Endodermal cell (in vitro differentiated cells): ENCODE results near the gene AEBP1. TPM values are rescaled to one million over a fixed set of nuclear protein-coding genes. Genes with fewer than 3 reads are reported as not detected.

Experiments
- DNase-seq: peaks from one replicate; pipeline ENCODE4 v3.0.0-alpha.2; 2017
- H3K27ac ChIP-seq: 2 replicates; pipeline ENCODE4 v1.5.1; 2013; ENCODE audit warnings: mild to moderate bottlenecking, low read depth, low read length, moderate library complexity
- H3K27me3 ChIP-seq: 2 replicates; pipeline ENCODE4 v1.6.1; 2013; ENCODE audit warnings: mild to moderate bottlenecking, low read length, moderate library complexity; ENCODE audit not compliant: insufficient read depth, control insufficient read depth, poor library complexity, severe bottlenecking
- H3K36me3 ChIP-seq: 2 replicates; pipeline ENCODE4 v1.7.0; 2013; ENCODE audit warnings: mild to moderate bottlenecking, low read length, moderate library complexity; ENCODE audit not compliant: control insufficient read depth, insufficient read depth
- H3K4me1 ChIP-seq: one replicate; pipeline ENCODE4 v1.7.0; 2013; ENCODE audit warnings: low read length; ENCODE audit not compliant: control insufficient read depth, insufficient read depth
- H3K4me3 ChIP-seq: 2 replicates; pipeline ENCODE4 v1.5.1; 2013; ENCODE audit warnings: mild to moderate bottlenecking, low read length, moderate library complexity
- H3K9ac ChIP-seq: 2 replicates; pipeline ENCODE4 v1.6.1; 2013; ENCODE audit warnings: mild to moderate bottlenecking, low read length, moderate library complexity; ENCODE audit not compliant: poor library complexity, severe bottlenecking; ENCODE audit errors: extremely low read depth
- H3K9me3 ChIP-seq: 2 replicates; pipeline ENCODE4 v1.6.1; 2013; ENCODE audit warnings: mild to moderate bottlenecking, low read length, moderate library complexity; ENCODE audit not compliant: control insufficient read depth
- H3K27ac Mint-ChIP-seq: 2 replicates; pipeline ENCODE4 v1.8.0; 2020; ENCODE audit warnings: mixed read lengths
- H3K27me3 Mint-ChIP-seq: 2 replicates; pipeline ENCODE4 v1.8.0; 2021; ENCODE audit warnings: mild to moderate bottlenecking, mixed read lengths; ENCODE audit not compliant: insufficient read depth
- H3K36me3 Mint-ChIP-seq: 2 replicates; pipeline ENCODE4 v1.8.0; 2020; ENCODE audit warnings: low read depth, mixed read lengths
- H3K4me1 Mint-ChIP-seq: 2 replicates; pipeline ENCODE4 v1.8.0; 2020; ENCODE audit warnings: mixed read lengths
- H3K4me3 Mint-ChIP-seq: 2 replicates; pipeline ENCODE4 v1.8.0; 2020; ENCODE audit warnings: mild to moderate bottlenecking, moderate library complexity, mixed read lengths
- H3K9me3 Mint-ChIP-seq: 2 replicates; pipeline ENCODE4 v1.8.0; 2020; ENCODE audit warnings: mild to moderate bottlenecking, mixed read lengths
- CTCF ChIP-seq: fragments of 200-600 bp; sonication (generic); conservative IDR thresholded peaks from 2 replicates; pipeline ENCODE4 v1.5.0; 2021; ENCODE audit warnings: antibody characterized with exemption, mild to moderate bottlenecking
- WGBS, 2 experiments: methylation state at CpG; one replicate each; pipeline versions ENCODE4 v1.1.5 to v1.1.7; 2013; ENCODE audit warnings: missing lambda C conversion rate in 2 of 2, mixed read lengths in 1 of 2; ENCODE audit not compliant: insufficient coverage in 1 of 2, insufficient read length in 1 of 2; 5-methylcytosine and 5-hydroxymethylcytosine counted together
- total RNA-seq, 2 donors: library from RNA; stranded (reverse); fragmentation: NEBNext Ultra II Directional in 1 of 2; extraction: Animal tissue kit (Norgen Biotek cat#: 25700) in 1 of 2; gene quantifications; 2 replicates in 1 of 2; 3 replicates in 1 of 2; pipeline ENCODE4 v1.2.1, GENCODE V29; 2021

Gene AEBP1
- total RNA-seq, 2 donors from 2014 or later: 55.2 to 65.8 TPM

- Histone ChIP-seq H3K9ac (no peak overlapping the region), H3K9me3 (no peaks in the 10 kb centered on the region), H3K4me3 (no peak overlapping the region), H3K36me3 (peaks cover 25% of the 10 kb centered on the region), H3K27ac (no peak overlapping the region), H3K27me3 (peaks cover 4% of the 10 kb centered on the region), H3K4me1 (no peaks in the 10 kb centered on the region)
- Mint-ChIP-seq H3K36me3 (peaks cover 40% of the 10 kb centered on the region), H3K4me1 (no peaks in the 10 kb centered on the region), H3K4me3 (no peak overlapping the region), H3K27ac (no peak overlapping the region), H3K9me3 (no peaks in the 10 kb centered on the region), H3K27me3 (peaks cover 4% of the 10 kb centered on the region)
- 93% methylated on average over 15 to 25 of the region's 26 CpGs for WGBS, 2 experiments
- DNase-seq: peak; percentile 84
- TF ChIP-seq CTCF: no peak
These were observed 30.3 kb upstream of the AEBP1 start for GRCh38 chr7:44073664-44074348.

- H3K36me3 Mint-ChIP-seq: peaks cover 40% of the 10 kb centered on the region
- no peak overlapping the region for H3K9ac ChIP-seq
- 85 to 96% methylated on average over 6 to 13 of the region's 13 CpGs for WGBS, 2 experiments
These were observed 29.8 kb upstream of the AEBP1 start for GRCh38 chr7:44074349-44074695.

GRCh38 chr7:44075296-44076075 lies 28.7 kb upstream of the AEBP1 start:
- H3K36me3 ChIP-seq: peaks cover 31% of the 10 kb centered on the region
- H3K27me3 Mint-ChIP-seq: no peaks in the 10 kb centered on the region
- no peaks in the 10 kb centered on the region for H3K9me3 Mint-ChIP-seq
- no peaks in the 10 kb centered on the region for H3K4me1 ChIP-seq
- H3K27ac ChIP-seq: no peak overlapping the region
- no peak for DNase-seq
- H3K27me3 ChIP-seq: no peaks in the 10 kb centered on the region
- H3K27ac Mint-ChIP-seq: no peak overlapping the region
- no peak overlapping the region for H3K4me3 ChIP-seq
- no peak for TF ChIP-seq CTCF
- peaks cover 40% of the 10 kb centered on the region for H3K36me3 Mint-ChIP-seq
- WGBS, 2 experiments: 92 to 93% methylated on average over 15 to 17 of the region's 17 CpGs
- H3K9ac ChIP-seq: no peak overlapping the region
- H3K4me3 Mint-ChIP-seq: no peak overlapping the region
- no peaks in the 10 kb centered on the region for H3K4me1 Mint-ChIP-seq
- H3K9me3 ChIP-seq: no peaks in the 10 kb centered on the region

More at GRCh38 chr7:44074349-44074695, 29.8 kb upstream of the AEBP1 start:
- H3K4me1 ChIP-seq: no peaks in the 10 kb centered on the region
- H3K4me3 ChIP-seq: no peak overlapping the region
- DNase-seq: no peak
- Mint-ChIP-seq H3K27ac (no peak overlapping the region), H3K9me3 (no peaks in the 10 kb centered on the region), H3K27me3 (peaks cover under 1% of the 10 kb centered on the region), H3K4me1 (no peaks in the 10 kb centered on the region), H3K4me3 (no peak overlapping the region)
- no peaks in the 10 kb centered on the region for H3K9me3 ChIP-seq
- peaks cover 25% of the 10 kb centered on the region for H3K36me3 ChIP-seq
- TF ChIP-seq CTCF: no peak
- H3K27ac ChIP-seq: no peak overlapping the region
- no peaks in the 10 kb centered on the region for H3K27me3 ChIP-seq
